ENCODE measurements around the gene RRAGB. TPM values are rescaled to one million over a fixed set of nuclear protein-coding genes. Genes with fewer than 3 reads are reported as not detected.
"Not testable (repeated sequence)": the region's sequence is repeated elsewhere in the genome, so short reads cannot be mapped to it uniquely, and the experiment has no call there.

Gene RRAGB
- total RNA-seq, 2 donors from 2014 or later: 7.2 to 12.4 TPM

DNA sequence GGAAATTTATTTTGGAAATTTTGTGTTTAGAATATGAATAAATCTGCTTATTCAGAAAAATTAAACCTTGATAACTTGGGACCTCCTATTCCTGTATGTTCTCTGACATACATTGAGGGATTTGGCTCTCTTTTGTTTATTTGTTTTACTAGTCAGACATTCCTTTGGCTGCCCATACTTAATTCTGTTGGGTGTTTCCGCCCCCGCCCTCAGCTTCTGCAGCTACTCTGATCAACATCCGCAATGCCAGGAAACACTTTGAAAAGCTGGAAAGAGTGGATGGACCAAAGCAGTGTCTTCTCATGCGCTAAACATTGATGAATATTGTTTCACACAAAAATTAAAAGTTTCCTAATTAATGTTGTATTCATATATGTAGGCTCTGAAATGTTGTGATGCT is 40.5 kb downstream of the RRAGB start:
- no peaks in the 10 kb centered on the region for H3K4me1 ChIP-seq
- TF ChIP-seq, protein P1, sequence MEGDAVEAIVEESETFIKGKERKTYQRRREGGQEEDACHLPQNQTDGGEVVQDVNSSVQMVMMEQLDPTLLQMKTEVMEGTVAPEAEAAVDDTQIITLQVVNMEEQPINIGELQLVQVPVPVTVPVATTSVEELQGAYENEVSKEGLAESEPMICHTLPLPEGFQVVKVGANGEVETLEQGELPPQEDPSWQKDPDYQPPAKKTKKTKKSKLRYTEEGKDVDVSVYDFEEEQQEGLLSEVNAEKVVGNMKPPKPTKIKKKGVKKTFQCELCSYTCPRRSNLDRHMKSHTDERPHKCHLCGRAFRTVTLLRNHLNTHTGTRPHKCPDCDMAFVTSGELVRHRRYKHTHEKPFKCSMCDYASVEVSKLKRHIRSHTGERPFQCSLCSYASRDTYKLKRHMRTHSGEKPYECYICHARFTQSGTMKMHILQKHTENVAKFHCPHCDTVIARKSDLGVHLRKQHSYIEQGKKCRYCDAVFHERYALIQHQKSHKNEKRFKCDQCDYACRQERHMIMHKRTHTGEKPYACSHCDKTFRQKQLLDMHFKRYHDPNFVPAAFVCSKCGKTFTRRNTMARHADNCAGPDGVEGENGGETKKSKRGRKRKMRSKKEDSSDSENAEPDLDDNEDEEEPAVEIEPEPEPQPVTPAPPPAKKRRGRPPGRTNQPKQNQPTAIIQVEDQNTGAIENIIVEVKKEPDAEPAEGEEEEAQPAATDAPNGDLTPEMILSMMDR (IDR thresholded peaks at IDR 0.05): no peak
- H3K4me3 ChIP-seq: no peak overlapping the region
- H3K27ac ChIP-seq: no peak overlapping the region
- no peaks in the 10 kb centered on the region for H3K9me3 ChIP-seq
- peaks cover 8% of the 10 kb centered on the region for H3K36me3 ChIP-seq
- DNase-seq (ENCODE audit: low spot score): no peak
- H3K27me3 ChIP-seq: no peaks in the 10 kb centered on the region

DNA sequence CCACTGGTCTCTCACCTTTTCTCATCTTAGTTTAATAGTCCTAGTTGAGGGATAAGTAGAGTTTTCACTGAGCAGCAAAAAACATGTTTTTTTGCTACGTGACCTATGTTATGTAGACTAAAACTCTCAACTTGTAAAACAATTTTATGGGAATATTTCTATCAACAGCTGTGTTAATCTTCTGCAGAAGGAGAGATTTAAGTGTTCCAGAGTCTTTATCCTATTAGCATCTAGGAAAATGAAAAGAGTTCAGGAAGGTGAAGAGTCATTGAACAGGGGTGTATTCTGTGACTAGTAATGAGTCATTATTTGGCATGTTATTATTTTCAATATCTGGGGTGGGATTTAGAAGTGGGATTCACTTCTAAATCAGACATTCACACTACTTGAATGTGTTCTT is 41.9 kb downstream of the RRAGB start:
- Histone ChIP-seq H3K27ac (no peak overlapping the region), H3K9me3 (no peaks in the 10 kb centered on the region), H3K4me1 (no peaks in the 10 kb centered on the region), H3K27me3 (no peaks in the 10 kb centered on the region), H3K36me3 (no peaks in the 10 kb centered on the region), H3K4me3 (no peak overlapping the region)
- TF ChIP-seq, protein P1 (IDR thresholded peaks at IDR 0.05): no peak
- no peak for DNase-seq (ENCODE audit: low spot score)

DNA sequence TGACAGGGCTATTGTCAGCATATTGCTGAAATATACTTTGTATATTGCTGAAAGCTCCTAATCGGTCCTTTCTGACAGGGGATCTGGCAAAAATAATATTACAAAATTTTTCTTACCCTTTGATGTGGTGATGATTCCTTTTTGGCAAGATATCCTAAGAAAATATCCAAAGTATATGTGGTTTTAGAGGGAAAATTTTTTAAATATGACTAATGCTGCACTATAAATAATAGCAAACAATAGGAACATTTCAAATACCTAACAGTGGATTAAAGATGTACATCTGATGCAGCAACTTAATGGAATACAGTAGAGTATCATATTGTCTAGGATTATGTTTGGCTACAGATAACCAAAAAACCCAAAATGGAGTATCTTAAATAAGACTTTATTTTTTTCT is 49.6 kb downstream of the RRAGB start:
- no peaks in the 10 kb centered on the region for H3K27me3 ChIP-seq
- TF ChIP-seq, protein P1 (IDR thresholded peaks at IDR 0.05): no peak
- H3K27ac ChIP-seq: no peak overlapping the region
- no peaks in the 10 kb centered on the region for H3K4me1 ChIP-seq
- H3K36me3 ChIP-seq: no peaks in the 10 kb centered on the region
- no peak for DNase-seq (ENCODE audit: low spot score)
- H3K9me3 ChIP-seq: peaks cover 0 to 9% of the 10 kb centered on the region in 2 donors
- H3K4me3 ChIP-seq: no peak overlapping the region

DNA sequence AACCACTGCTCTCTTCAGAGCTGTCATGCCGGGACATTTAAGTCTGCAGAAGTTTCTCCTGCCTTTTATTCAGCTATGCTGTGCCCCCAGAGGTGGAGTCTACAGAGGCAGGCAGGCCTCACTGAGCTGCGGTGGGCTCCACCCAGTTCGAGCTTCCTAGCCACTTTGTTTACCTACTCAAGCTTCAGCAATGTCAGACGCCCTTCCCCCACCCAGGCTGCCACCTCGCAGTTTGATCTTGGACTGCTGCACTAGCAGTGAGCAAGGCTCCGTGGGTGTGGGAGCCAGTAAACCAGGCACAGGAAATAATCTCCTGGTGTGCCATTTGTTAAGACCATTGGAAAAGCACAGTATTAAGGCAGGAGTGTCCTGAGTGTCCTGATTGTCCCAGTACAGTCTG is 56.9 kb downstream of the RRAGB start:
- not testable (repeated sequence) for H3K27me3 ChIP-seq; H3K36me3 ChIP-seq; H3K4me3 ChIP-seq; DNase-seq (ENCODE audit: low spot score); H3K4me1 ChIP-seq; H3K9me3 ChIP-seq; H3K27ac ChIP-seq

DNA sequence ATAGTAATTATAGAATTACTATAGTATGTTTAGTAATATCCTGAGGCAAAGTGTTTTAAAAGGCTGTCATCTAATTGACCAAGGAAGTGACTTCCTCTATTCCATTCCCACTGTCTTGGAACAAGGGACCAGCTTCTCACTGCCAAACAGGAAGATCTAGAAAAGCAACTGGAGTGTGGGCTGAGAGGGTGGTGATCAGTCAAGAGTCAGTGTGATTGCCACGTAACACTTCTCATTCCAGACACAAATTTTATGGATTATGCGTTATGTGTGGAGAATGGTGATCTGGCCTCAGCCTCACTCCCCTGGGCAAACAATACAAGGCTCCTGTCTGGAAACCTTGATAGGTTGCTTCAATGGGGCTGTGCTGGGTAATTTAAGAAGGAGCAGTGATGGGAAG is 60.0 kb downstream of the RRAGB start:
- H3K27ac ChIP-seq: no peak overlapping the region
- H3K9me3 ChIP-seq: no peaks in the 10 kb centered on the region

DNA sequence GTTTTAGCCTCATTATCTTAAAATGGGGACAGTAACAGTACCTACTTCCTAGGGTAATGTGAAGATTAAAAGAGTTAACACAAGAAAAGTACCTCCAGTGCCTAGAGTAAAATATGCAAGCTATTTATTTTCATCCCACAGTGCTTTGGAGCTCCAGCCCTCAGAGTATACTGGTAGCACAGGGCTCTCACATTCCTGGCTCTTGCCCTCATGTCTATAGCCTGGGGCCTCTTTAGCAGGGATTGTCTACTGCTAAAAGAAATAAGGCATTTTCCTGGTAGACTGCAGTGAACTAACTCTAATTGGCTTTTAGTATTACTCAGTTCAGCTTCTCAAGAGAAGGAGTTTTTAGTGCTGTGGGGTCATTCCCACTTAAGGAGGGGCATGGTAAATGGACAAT is 60.8 kb downstream of the RRAGB start:
- no peaks in the 10 kb centered on the region for H3K4me1 ChIP-seq
- H3K9me3 ChIP-seq: no peaks in the 10 kb centered on the region
- no peaks in the 10 kb centered on the region for H3K36me3 ChIP-seq
- H3K4me3 ChIP-seq: no peak overlapping the region
- no peak overlapping the region for H3K27ac ChIP-seq
- TF ChIP-seq, protein P1 (IDR thresholded peaks at IDR 0.05): no peak
- H3K27me3 ChIP-seq: no peaks in the 10 kb centered on the region
- DNase-seq (ENCODE audit: low spot score): no peak

More for the DNA sequence above, 60.0 kb downstream of the RRAGB start:
- TF ChIP-seq, protein P1 (IDR thresholded peaks at IDR 0.05): no peak
- H3K4me1 ChIP-seq: no peaks in the 10 kb centered on the region
- H3K27me3 ChIP-seq: no peaks in the 10 kb centered on the region
- no peak overlapping the region for H3K4me3 ChIP-seq
- no peak for DNase-seq (ENCODE audit: low spot score)
- H3K36me3 ChIP-seq: no peaks in the 10 kb centered on the region

All from right atrium auricular region (tissue), 2 donors.